CD14-positive monocyte (primary cell): ENCODE measurements around the gene XAB2. TPM values are rescaled to one million over a fixed set of nuclear protein-coding genes. Genes with fewer than 3 reads are reported as not detected.
A peak's percentile ranks its signal among the peaks of the same experiment; 100 is the strongest.

Experiments
- DNase-seq, 3 donors: peaks; one replicate each; pipeline ENCODE4 v3.0.0-alpha.2; 2011 to 2022
- H2AFZ ChIP-seq: 2 replicates; pipeline ENCODE4 v1.6.0; 2012; ENCODE audit warnings: mild to moderate bottlenecking, low read depth, low read length, inconsistent platforms; ENCODE audit not compliant: insufficient read depth, poor library complexity, severe bottlenecking
- H3K27ac ChIP-seq, 2 donors: 1 replicate in 1 of 2; 2 replicates in 1 of 2; pipeline ENCODE4 v1.5.1; 2012 to 2013; ENCODE audit warnings: low read length in 2 of 2, control low read depth in 1 of 2, inconsistent platforms in 1 of 2, low read depth in 1 of 2, mild to moderate bottlenecking in 1 of 2
- H3K27me3 ChIP-seq, 2 donors: one replicate each; pipeline versions ENCODE4 v1.6.0 to v1.6.1; 2011 to 2013; ENCODE audit warnings: low read length in 2 of 2; ENCODE audit not compliant: control insufficient read depth in 2 of 2, insufficient read depth in 2 of 2
- H3K36me3 ChIP-seq, 2 donors: replicated peaks in 1 of 2; 1 replicate in 1 of 2; 2 replicates in 1 of 2; pipeline versions ENCODE4 v1.5.1 to v1.6.1; 2012 to 2013; ENCODE audit warnings: low read length in 2 of 2, control low read depth in 1 of 2, inconsistent platforms in 1 of 2, mild to moderate bottlenecking in 1 of 2; ENCODE audit not compliant: insufficient read depth in 2 of 2, control insufficient read depth in 1 of 2
- H3K4me1 ChIP-seq, 2 donors: 1 replicate in 1 of 2; 2 replicates in 1 of 2; pipeline versions ENCODE4 v1.5.1 to v1.6.1; 2012 to 2013; ENCODE audit warnings: low read length in 2 of 2, control low read depth in 1 of 2, inconsistent platforms in 1 of 2, mild to moderate bottlenecking in 1 of 2, moderate library complexity in 1 of 2; ENCODE audit not compliant: insufficient read depth in 2 of 2, control insufficient read depth in 1 of 2
- H3K4me2 ChIP-seq: replicated peaks from 2 replicates; pipeline ENCODE3; 2012; ENCODE audit warnings: low read length, moderate library complexity, mild to moderate bottlenecking; ENCODE audit not compliant: poor library complexity, severe bottlenecking; ENCODE audit errors: extremely low read depth
- H3K4me3 ChIP-seq, 3 experiments: fragments of 200-600 bp in 1 of 3; sonication (generic) in 1 of 3; replicated peaks in 1 of 3; 1 replicate in 2 of 3; 2 replicates in 1 of 3; pipeline ENCODE4 v1.5.1; 2011 to 2013; ENCODE audit warnings: low read length in 3 of 3, mild to moderate bottlenecking in 3 of 3, control low read depth in 2 of 3, low read depth in 2 of 3, inconsistent platforms in 1 of 3, moderate library complexity in 1 of 3
- H3K79me2 ChIP-seq: 2 replicates; pipeline ENCODE4 v1.6.0; 2012; ENCODE audit warnings: mild to moderate bottlenecking, control low read depth, inconsistent platforms, low read length, moderate library complexity; ENCODE audit not compliant: insufficient read depth
- H3K9ac ChIP-seq: 2 replicates; pipeline ENCODE4 v1.6.0; 2017; ENCODE audit warnings: low read length, mild to moderate bottlenecking; ENCODE audit not compliant: insufficient read depth, poor library complexity, severe bottlenecking
- H3K9me3 ChIP-seq, 2 donors: replicated peaks in 1 of 2; 1 replicate in 1 of 2; 2 replicates in 1 of 2; pipeline versions ENCODE4 v1.5.1 to v1.6.1; 2012 to 2013; ENCODE audit warnings: low read length in 2 of 2, control low read depth in 1 of 2; ENCODE audit not compliant: control insufficient read depth in 1 of 2, insufficient read depth in 1 of 2
- H4K20me1 ChIP-seq: 2 replicates; pipeline ENCODE4 v1.6.0; 2012; ENCODE audit warnings: mild to moderate bottlenecking, low read length, control low read depth, moderate library complexity; ENCODE audit not compliant: insufficient read depth
- H3K27ac Mint-ChIP-seq, 7 donors: one replicate each; pipeline ENCODE4 v1.8.0; 2020; ENCODE audit warnings: mild to moderate bottlenecking in 7 of 7, mixed read lengths in 7 of 7, moderate library complexity in 6 of 7, inconsistent platforms in 2 of 7
- H3K27me3 Mint-ChIP-seq, 3 donors: one replicate each; pipeline ENCODE4 v1.8.0; 2021 to 2022; ENCODE audit warnings: low read depth in 3 of 3, mild to moderate bottlenecking in 3 of 3, mixed read lengths in 3 of 3, moderate library complexity in 3 of 3, inconsistent platforms in 1 of 3
- H3K36me3 Mint-ChIP-seq, 2 donors: one replicate each; pipeline ENCODE4 v1.8.0; 2020; ENCODE audit warnings: mixed read lengths in 2 of 2, inconsistent platforms in 1 of 2, mild to moderate bottlenecking in 1 of 2
- H3K4me1 Mint-ChIP-seq: one replicate; pipeline ENCODE4 v1.8.0; 2020; ENCODE audit warnings: mild to moderate bottlenecking, mixed read lengths
- H3K4me3 Mint-ChIP-seq, 2 donors: one replicate each; pipeline ENCODE4 v1.8.0; 2020; ENCODE audit warnings: mild to moderate bottlenecking in 2 of 2, mixed read lengths in 2 of 2, moderate library complexity in 1 of 2
- H3K9me3 Mint-ChIP-seq, 7 donors: one replicate each; pipeline ENCODE4 v1.8.0; 2020 to 2022; ENCODE audit warnings: mixed read lengths in 7 of 7, mild to moderate bottlenecking in 6 of 7, moderate library complexity in 6 of 7, inconsistent platforms in 2 of 7
- WGBS: methylation state at CpG from one replicate; pipeline ENCODE4 v1.1.5; 2013; ENCODE audit warnings: missing lambda C conversion rate; ENCODE audit not compliant: insufficient coverage; 5-methylcytosine and 5-hydroxymethylcytosine counted together
- intact Hi-C, 2 donors: fragments of 100-400 bp; cut with micrococcal nuclease; formaldehyde crosslinking; loops; one replicate each; pipeline versions ENCODE4 v1.15.0 to v1.15.1; 2023
- polyA plus RNA-seq, 3 donors: library from polyadenylated mRNA; depleted of rRNA in 1 of 3; unstranded in 2 of 3; stranded (reverse) in 1 of 3; fragments of 300-500 nt in 2 of 3; fragments of >200 nt in 1 of 3; fragmentation: Illumina TruSeq in 2 of 3; gene quantifications; 1 replicate in 2 of 3; 2 replicates in 1 of 3; pipeline ENCODE4 v1.2.3, GENCODE V29; 2012 to 2021
- TF ChIP-seq, protein P1 (sequence below): fragments of 200-600 bp; IDR thresholded peaks from one replicate; pipeline ENCODE4 v1.8.0; 2022; ENCODE audit warnings: antibody characterized with exemption, mild to moderate bottlenecking

The XAB2 gene
- polyA plus RNA-seq, 3 donors, result 4.6 to 55.7 (median 8.8) TPM

DNA sequence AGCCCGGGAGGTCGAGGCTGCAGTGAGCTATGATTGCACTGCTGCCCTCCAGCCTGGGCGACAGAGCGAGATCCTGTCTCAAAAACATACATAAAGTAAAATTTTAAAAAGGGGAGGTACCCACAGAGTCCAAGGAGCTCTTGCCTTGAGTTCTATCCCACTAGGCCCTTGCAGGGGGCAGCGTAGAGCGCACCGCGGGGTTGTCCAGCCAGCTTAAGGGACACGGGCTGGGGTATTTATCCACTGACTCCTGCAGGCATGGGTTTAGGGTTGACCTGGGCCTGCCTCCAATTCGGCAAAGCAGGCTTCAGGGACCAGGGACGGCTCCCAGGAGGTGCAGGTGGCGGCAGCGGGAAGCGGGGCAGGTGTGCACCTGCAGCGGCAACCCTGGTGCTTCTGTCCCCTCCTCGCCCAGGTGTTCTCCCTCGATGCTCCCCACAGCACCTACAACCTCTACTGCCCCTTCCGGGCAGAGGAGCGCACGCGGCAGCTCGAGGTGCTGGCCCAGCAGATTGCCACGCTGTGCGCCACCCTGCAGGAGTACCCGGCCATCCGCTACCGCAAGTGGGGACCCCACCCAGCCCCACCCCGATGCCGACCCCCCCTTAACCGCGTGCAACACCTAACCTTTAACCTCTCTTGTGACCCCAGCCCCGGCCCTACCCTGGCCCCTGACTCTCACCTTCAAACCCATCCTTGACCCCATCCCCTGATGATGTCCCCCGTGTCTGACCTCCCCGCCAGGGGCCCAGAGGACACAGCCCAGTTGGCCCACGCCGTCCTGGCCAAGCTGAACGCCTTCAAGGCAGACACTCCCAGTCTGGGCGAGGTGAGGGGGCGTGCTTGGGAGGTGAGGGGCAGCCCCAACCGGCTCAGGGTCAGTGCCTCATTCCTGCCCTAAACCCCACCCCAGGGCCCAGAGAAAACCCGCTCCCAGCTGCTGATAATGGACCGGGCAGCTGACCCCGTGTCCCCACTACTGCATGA lies 12.2 kb upstream of the XAB2 start:
- Histone ChIP-seq H3K27ac (no peak overlapping the region), H3K4me1 (peaks cover 65 to 80% of the 10 kb centered on the region in 2 donors), H3K4me3 (no peak overlapping the region), H2AFZ (no peak overlapping the region), H3K36me3 (peaks cover 47 to 67% of the 10 kb centered on the region in 2 donors), H4K20me1 (peaks cover 76% of the 10 kb centered on the region), H3K27me3 (no peaks in the 10 kb centered on the region), H3K4me2 (no peak overlapping the region), H3K9ac (no peak overlapping the region), H3K79me2 (peaks cover 90% of the 10 kb centered on the region), H3K9me3 (no peaks in the 10 kb centered on the region)
- Mint-ChIP-seq H3K4me3 (no peak overlapping the region), H3K36me3 (peaks cover 48 to 75% of the 10 kb centered on the region in 2 donors), H3K27me3 (peaks cover 0 to 1% (median 0%) of the 10 kb centered on the region in 3 donors), H3K4me1 (peaks cover 67% of the 10 kb centered on the region), H3K27ac (peak overlapping the region in 2 of 7 donors; percentile 35 to 74), H3K9me3 (peaks cover 0 to 2% (median 0%) of the 10 kb centered on the region in 7 donors)
- 91% methylated on average over 26 of the region's 43 CpGs for WGBS
- no peak for DNase-seq
- intact Hi-C loops, result no loop called here
- TF ChIP-seq, protein P1, sequence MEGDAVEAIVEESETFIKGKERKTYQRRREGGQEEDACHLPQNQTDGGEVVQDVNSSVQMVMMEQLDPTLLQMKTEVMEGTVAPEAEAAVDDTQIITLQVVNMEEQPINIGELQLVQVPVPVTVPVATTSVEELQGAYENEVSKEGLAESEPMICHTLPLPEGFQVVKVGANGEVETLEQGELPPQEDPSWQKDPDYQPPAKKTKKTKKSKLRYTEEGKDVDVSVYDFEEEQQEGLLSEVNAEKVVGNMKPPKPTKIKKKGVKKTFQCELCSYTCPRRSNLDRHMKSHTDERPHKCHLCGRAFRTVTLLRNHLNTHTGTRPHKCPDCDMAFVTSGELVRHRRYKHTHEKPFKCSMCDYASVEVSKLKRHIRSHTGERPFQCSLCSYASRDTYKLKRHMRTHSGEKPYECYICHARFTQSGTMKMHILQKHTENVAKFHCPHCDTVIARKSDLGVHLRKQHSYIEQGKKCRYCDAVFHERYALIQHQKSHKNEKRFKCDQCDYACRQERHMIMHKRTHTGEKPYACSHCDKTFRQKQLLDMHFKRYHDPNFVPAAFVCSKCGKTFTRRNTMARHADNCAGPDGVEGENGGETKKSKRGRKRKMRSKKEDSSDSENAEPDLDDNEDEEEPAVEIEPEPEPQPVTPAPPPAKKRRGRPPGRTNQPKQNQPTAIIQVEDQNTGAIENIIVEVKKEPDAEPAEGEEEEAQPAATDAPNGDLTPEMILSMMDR, result no peak

DNA sequence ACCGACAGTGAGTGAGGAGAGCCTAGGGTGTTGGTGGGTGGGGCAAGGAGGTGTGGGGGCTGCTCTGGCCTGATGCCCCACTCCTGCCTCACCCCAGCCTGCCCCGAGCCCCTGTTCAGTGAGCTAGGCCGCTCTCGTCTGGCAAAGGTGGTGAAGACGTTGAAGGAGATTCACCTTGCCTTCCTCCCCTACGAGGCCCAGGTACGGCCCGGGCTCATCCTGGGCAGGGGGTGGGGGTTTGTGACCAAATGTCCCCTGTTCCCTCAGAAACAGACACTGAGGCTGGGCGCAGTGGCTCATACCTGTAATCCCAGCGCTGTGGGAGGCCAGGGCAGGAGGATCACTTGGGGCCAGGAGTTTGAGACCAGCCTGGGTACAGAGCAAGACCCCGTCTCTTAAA lies 11.5 kb upstream of the XAB2 start:
- Mint-ChIP-seq H3K4me1 (peaks cover 66% of the 10 kb centered on the region), H3K27me3 (peaks cover 0 to 1% (median 0%) of the 10 kb centered on the region in 3 donors), H3K4me3 (no peak overlapping the region), H3K9me3 (peaks cover 0 to 2% (median 0%) of the 10 kb centered on the region in 7 donors), H3K27ac (no peak overlapping the region), H3K36me3 (peaks cover 46 to 68% of the 10 kb centered on the region in 2 donors)
- H3K27ac ChIP-seq, result no peak overlapping the region
- H3K4me1 ChIP-seq, result peaks cover 65 to 80% of the 10 kb centered on the region in 2 donors
- no peak overlapping the region for H3K4me3 ChIP-seq
- H3K4me2 ChIP-seq, result no peak overlapping the region
- H2AFZ ChIP-seq, result no peak overlapping the region
- H3K36me3 ChIP-seq, result peaks cover 41 to 60% of the 10 kb centered on the region in 2 donors
- 100% methylated on average over 5 of the region's 11 CpGs for WGBS
- intact Hi-C loops, result no loop called here
- H3K27me3 ChIP-seq, result no peaks in the 10 kb centered on the region
- H3K9ac ChIP-seq, result no peak overlapping the region
- DNase-seq, result no peak
- peaks cover 89% of the 10 kb centered on the region for H3K79me2 ChIP-seq
- TF ChIP-seq, protein P1, result no peak
- peaks cover 76% of the 10 kb centered on the region for H4K20me1 ChIP-seq
- no peaks in the 10 kb centered on the region for H3K9me3 ChIP-seq
